ENCODE results near the gene DHX16. TPM values are rescaled to one million over a fixed set of nuclear protein-coding genes. Genes with fewer than 3 reads are reported as not detected.

DHX16 gene
- total and polyA plus RNA-seq, 2 of the 8 experiments (the other 6 are each of a cell fraction or from before 2014, with no cell fraction given) = 27.4 to 44.4 TPM

DNA sequence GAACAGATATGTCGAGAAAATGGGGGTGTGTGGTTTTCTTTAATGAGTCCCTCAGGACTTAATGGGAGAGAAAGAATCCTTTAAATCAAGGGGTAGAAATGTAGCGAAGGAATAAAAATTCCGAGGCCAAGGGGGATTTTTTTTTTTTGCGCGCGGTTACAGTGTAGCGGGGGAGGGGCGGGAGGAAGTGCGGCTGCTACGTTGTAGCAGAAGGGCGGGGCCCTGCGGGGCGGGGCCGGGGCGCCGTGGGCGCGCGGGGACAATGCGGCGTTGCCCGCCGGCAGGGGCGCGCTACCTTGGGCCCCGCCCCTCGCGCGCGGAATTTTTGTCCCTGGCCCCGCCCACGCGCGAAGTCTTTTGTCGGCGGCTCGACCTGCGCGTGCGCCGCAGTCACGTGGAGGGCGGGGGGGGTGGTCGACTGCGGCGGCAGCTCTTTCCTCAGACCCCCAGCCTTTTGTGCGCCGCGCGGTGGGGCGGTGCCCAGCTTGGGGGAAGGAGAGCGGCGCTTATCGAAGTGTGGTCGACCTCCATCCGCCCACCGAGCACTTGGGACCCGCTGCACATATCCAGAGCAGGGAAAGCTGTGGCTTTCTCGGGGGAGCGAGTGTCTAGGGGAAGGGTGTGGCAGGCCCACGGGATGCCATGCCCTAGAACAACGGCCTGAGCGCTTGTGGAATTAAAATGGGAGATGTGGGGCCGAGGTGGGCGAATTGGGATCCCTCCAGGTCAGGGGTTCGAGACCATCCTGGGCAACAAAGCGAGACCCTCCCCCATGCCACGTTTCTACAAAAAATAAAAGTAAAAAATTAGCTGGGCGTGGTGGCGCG is 48.6 kb upstream of the DHX16 start (continued):
- no peak for TF ChIP-seq CHD2 (IDR thresholded peaks at IDR 0.05; ENCODE audit: low read length)

Data from H1 (cell line).